K562 (cell line): ENCODE measurements around the gene GPN1. TPM values are rescaled to one million over a fixed set of nuclear protein-coding genes. Genes with fewer than 3 reads are reported as not detected.

Experiments
- ATAC-seq: fragments of 200-7000 bp; cut with Tn5 transposase; 3 replicates; pipeline ENCODE4 v1.9.1; 2020; ENCODE audit warnings: moderate library complexity
- BruUV-seq: library from RNA; stranded (reverse); fragments of 400-500 nt; replicated peaks from 2 replicates; lab custom pipeline; 2021; lab: Mats Ljungman, UMichigan
- CTCF ChIA-PET: fragments of 300-600 bp; formaldehyde crosslinking; extraction: SDS; loops from one replicate; lab custom pipeline; 2021; ENCODE audit warnings: low intra/inter-chr PET ratio; lab: Yijun Ruan, JAX
- POLR2A ChIA-PET: fragments of 300-600, 350-650 bp; sonication (Branson Sonifier 250); formaldehyde crosslinking; extraction: SDS; loops from one replicate; lab custom pipeline; 2021; ENCODE audit warnings: antibody characterized with exemption, inconsistent platforms; lab: Yijun Ruan, JAX
- DNase-seq, 4 experiments: peaks; one replicate each; pipeline versions ENCODE4 v3.0.0 to v3.0.0-alpha.2; 2011 to 2018; ENCODE audit warnings: low spot score in 3 of 4, mixed read lengths in 3 of 4; ENCODE audit errors: extremely low read depth in 1 of 4
- FAIRE-seq: peaks from 2 replicates; lab custom pipeline; 2011; peaks lifted over from hg19 to GRCh38; lab: Jason Lieb, UNC
- H2AFZ ChIP-seq: 2 replicates; pipeline ENCODE4 v1.6.0; 2011; ENCODE audit warnings: low read depth, low read length, control low read depth, inconsistent platforms
- H3K27ac ChIP-seq: fragments of 200-600 bp; 3 replicates; pipeline ENCODE4 v1.8.0; 2011; ENCODE audit warnings: low read depth, mild to moderate bottlenecking, control low read depth, inconsistent platforms, low read length, moderate library complexity, mixed read lengths; ENCODE audit errors: extremely low read depth
- H3K27me3 ChIP-seq, 2 experiments: fragments of 300-600 bp in 1 of 2; 2 replicates in 1 of 2; 3 replicates in 1 of 2; pipeline versions ENCODE4 v1.6.0 to v1.8.0; 2011; ENCODE audit warnings: inconsistent platforms in 2 of 2, low read length in 2 of 2, mild to moderate bottlenecking in 1 of 2, mixed read lengths in 1 of 2, moderate library complexity in 1 of 2; ENCODE audit not compliant: control insufficient read depth in 2 of 2, insufficient read depth in 2 of 2
- H3K36me3 ChIP-seq: fragments of 300-600 bp; 3 replicates; pipeline ENCODE4 v1.8.0; 2011; ENCODE audit warnings: mild to moderate bottlenecking, low read length, inconsistent platforms; ENCODE audit not compliant: control insufficient read depth, insufficient read depth
- H3K4me1 ChIP-seq, 2 experiments: fragments of 200-600 bp in 1 of 2; replicated peaks in 1 of 2; 2 replicates in 1 of 2; 3 replicates in 1 of 2; pipeline versions ENCODE4 v1.5.1 to v1.8.0; 2011; ENCODE audit warnings: inconsistent platforms in 2 of 2, low read length in 2 of 2, mild to moderate bottlenecking in 1 of 2, mixed read lengths in 1 of 2, moderate library complexity in 1 of 2; ENCODE audit not compliant: control insufficient read depth in 2 of 2, insufficient read depth in 2 of 2
- H3K4me2 ChIP-seq: 2 replicates; pipeline ENCODE4 v1.6.1; 2011; ENCODE audit warnings: low read length, control low read depth, inconsistent platforms, mixed read lengths; ENCODE audit not compliant: insufficient read depth
- H3K4me3 ChIP-seq: fragments of 200-600 bp; sonication (generic), shearing (Covaris generic); 2 replicates; pipeline ENCODE4 v1.5.1; 2016; ENCODE audit warnings: control low read depth, inconsistent platforms
- H3K79me2 ChIP-seq: fragments of 200-600 bp; 3 replicates; pipeline ENCODE4 v1.8.0; 2011; ENCODE audit warnings: low read length, inconsistent platforms; ENCODE audit not compliant: control insufficient read depth, insufficient read depth
- H3K9ac ChIP-seq, 2 experiments: 2 replicates each; pipeline versions ENCODE4 v1.6.0 to v1.6.1; 2011; ENCODE audit warnings: low read depth in 2 of 2, low read length in 2 of 2, control low read depth in 1 of 2, inconsistent platforms in 1 of 2, mild to moderate bottlenecking in 1 of 2, mixed read lengths in 1 of 2; ENCODE audit not compliant: insufficient read depth in 1 of 2
- H3K9me1 ChIP-seq: one replicate; pipeline ENCODE4 v1.6.0; 2011; ENCODE audit warnings: inconsistent platforms, mild to moderate bottlenecking, low read length, moderate library complexity; ENCODE audit not compliant: control insufficient read depth, insufficient read depth
- H3K9me3 ChIP-seq: replicated peaks from 2 replicates; pipeline ENCODE4 v1.5.1; 2011; ENCODE audit warnings: low read depth, low read length, inconsistent platforms; ENCODE audit not compliant: control insufficient read depth, insufficient read depth
- H4K20me1 ChIP-seq: replicated peaks from 2 replicates; pipeline ENCODE4 v1.6.1; 2011; ENCODE audit warnings: low read length, inconsistent platforms, mixed read lengths; ENCODE audit not compliant: control insufficient read depth, insufficient read depth
- CSDE1 ChIP-seq, 2 experiments: fragments of 450-650 bp; IDR thresholded peaks; 2 replicates each; pipeline ENCODE4 v1.6.1; 2016; ENCODE audit warnings: mild to moderate bottlenecking in 1 of 2
- ETS1 ChIP-seq: conservative IDR thresholded peaks from 2 replicates; pipeline ENCODE4 v1.6.1; 2011; ENCODE audit warnings: low read depth, mild to moderate bottlenecking, low read length; ENCODE audit not compliant: control insufficient read depth
- GTF2A2 ChIP-seq: IDR thresholded peaks from 2 replicates; pipeline ENCODE4 v1.6.1; 2016; ENCODE audit warnings: mild to moderate bottlenecking, missing genetic modification characterization, missing compliant biosample characterization
- GTF2F1 ChIP-seq: IDR thresholded peaks from 2 replicates; pipeline ENCODE4 v1.6.1; 2011; ENCODE audit warnings: low read depth, low read length, improper control_type of control experiment
- HDAC8 ChIP-seq: fragments of 450-650 bp; IDR thresholded peaks from 2 replicates; pipeline ENCODE4 v1.6.1; 2016; ENCODE audit warnings: mild to moderate bottlenecking, missing genetic modification characterization, moderate library complexity, missing compliant biosample characterization
- NFXL1 ChIP-seq: fragments of 450-650 bp; formaldehyde crosslinking; IDR thresholded peaks from 2 replicates; pipeline ENCODE4 v1.4.0; 2021; ENCODE audit warnings: mild to moderate bottlenecking
- PHF21A ChIP-seq: fragments of 450-650 bp; IDR thresholded peaks from 2 replicates; pipeline ENCODE4 v1.6.1; 2017; ENCODE audit warnings: low read depth, borderline replicate concordance
- POU5F1 ChIP-seq: fragments of 150-350 bp; IDR thresholded peaks from 2 replicates; pipeline ENCODE4 v1.6.1; 2014; ENCODE audit warnings: borderline replicate concordance, low read length, low read depth, mild to moderate bottlenecking; ENCODE audit not compliant: partially characterized antibody
- RFX1 ChIP-seq: fragments of 450-650 bp; IDR thresholded peaks from 2 replicates; pipeline ENCODE4 v1.6.1; 2016; ENCODE audit warnings: mild to moderate bottlenecking, moderate library complexity
- RFX5 ChIP-seq: IDR thresholded peaks from 2 replicates; pipeline ENCODE4 v1.6.1; 2011; ENCODE audit warnings: low read depth, mild to moderate bottlenecking, improper control_type of control experiment, low read length
- ZFP91 ChIP-seq: sonication (generic); formaldehyde crosslinking; IDR thresholded peaks from 2 replicates; pipeline ENCODE4 v1.8.0; 2022; ENCODE audit warnings: mild to moderate bottlenecking, missing genetic modification reagents
- ZNF436 ChIP-seq: fragments of 250-450, 450-650 bp; sonication (Bioruptor Pico); formaldehyde crosslinking; IDR thresholded peaks from 2 replicates; pipeline ENCODE4 v1.7.0; 2020; ENCODE audit warnings: mild to moderate bottlenecking
- ZNF766 ChIP-seq: fragments of 200-800 bp; sonication (Bioruptor generic); conservative IDR thresholded peaks from 2 replicates; pipeline ENCODE4 v1.6.1; 2016; ENCODE audit warnings: missing genetic modification characterization, missing compliant biosample characterization
- WGBS: fragments of 100-300 bp; shearing (Covaris generic); methylation state at CpG from one replicate; pipeline ENCODE4 v1.1.6; 2016; ENCODE audit warnings: low coverage, mixed read lengths; ENCODE audit not compliant: insufficient coverage; ENCODE audit errors: missing lambda C conversion rate; 5-methylcytosine and 5-hydroxymethylcytosine counted together
- in situ Hi-C: fragments of 300-500 bp; cut with MboI; formaldehyde crosslinking; loops from 4 replicates; pipeline ENCODE4 v1.15.0; 2018; ENCODE audit warnings: inconsistent platforms, mixed read lengths
- intact Hi-C: fragments of 100-400 bp; cut with micrococcal nuclease; formaldehyde crosslinking; loops from 2 replicates; pipeline ENCODE4 v1.14.2; 2022
- polyA plus RNA-seq, 8 experiments: library from polyadenylated mRNA; depleted of rRNA in 4 of 8; stranded (reverse) in 5 of 8; unstranded in 3 of 8; fragments of >200 nt; fragmentation: Nextera tagmentation in 2 of 8; fragmentation: Illumina TruSeq in 1 of 8; extraction: Ambion mirVana in 2 of 8; extraction: Trizol in 1 of 8; gene quantifications; 2 replicates each; pipeline versions ENCODE4 v1.2.1 to v1.2.3, GENCODE V29; 2011 to 2014; ENCODE audit warnings: inconsistent platforms in 1 of 8, missing spikeins in 1 of 8
- total RNA-seq, 7 experiments: library from RNA; depleted of rRNA in 6 of 7; stranded (reverse); fragments of >200 nt in 6 of 7; fragmentation: Illumina TruSeq in 2 of 7; extraction: Trizol in 2 of 7; gene quantifications; 2 replicates each; pipeline versions ENCODE4 v1.2.1 to v1.2.3, GENCODE V29; 2011 to 2021; ENCODE audit warnings: low replicate concordance in 1 of 7

Gene GPN1
- total and polyA plus RNA-seq, 9 of the 15 experiments (the other 6 are each of a cell fraction or from before 2014, with no cell fraction given): 23.4 to 171 (median 48.2) TPM

DNA sequence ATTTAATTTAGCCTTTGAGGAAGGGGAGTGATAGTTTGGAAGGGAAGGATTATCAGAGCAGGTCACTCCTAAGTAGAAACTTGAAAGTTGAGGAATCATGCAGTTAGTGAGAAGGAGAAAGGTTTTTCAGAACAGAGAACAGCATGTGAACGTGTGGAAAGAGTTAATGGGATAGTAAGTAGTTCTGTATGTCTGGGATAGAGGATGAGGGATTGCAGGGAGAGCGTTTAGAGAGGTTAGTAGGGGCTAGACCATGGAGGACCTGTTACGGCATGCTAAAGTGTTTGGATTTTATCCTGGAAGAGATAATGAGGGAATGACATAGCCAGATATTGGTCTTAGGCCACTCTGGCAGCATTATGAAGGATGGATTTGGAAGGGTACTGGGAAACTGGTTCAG is 44.3 kb upstream of the GPN1 start:
- ChIA-PET CTCF (no interaction called here), POLR2A (interaction anchor here (0.6 to 2.8 kb wide), 6 partner anchors 10 to 175 kb away, joined by 3 to 12 read pairs (median 4); partner anchors contain the start of gene PPM1G)
- FAIRE-seq (peak; percentile 71), DNase-seq (peak in 1 of 4 experiments; percentile 14), ATAC-seq (no peak; the same call in 2 of the 3 replicates)
- peak overlapping the region; percentile 83 for H3K27ac ChIP-seq
- peaks cover 10% of the 10 kb centered on the region; the same call in 1 of the 2 replicates for H4K20me1 ChIP-seq
- peaks cover 3% of the 10 kb centered on the region; the same call in 1 of the 3 replicates for H3K36me3 ChIP-seq
- 0% methylated on average over 3 of the region's 3 CpGs for WGBS
- 0 out of 2 replicates have a peak overlapping the region, but pooled peaks have one; percentile 6 for H2AFZ ChIP-seq
- in situ Hi-C loops: no loop called here
- no peaks in the 10 kb centered on the region for H3K27me3 ChIP-seq
- H3K9ac ChIP-seq: peak overlapping the region; percentile 21 to 90; a peak in 3 of 4 replicates
- H3K79me2 ChIP-seq: peaks cover 68% of the 10 kb centered on the region
- intact Hi-C loops: loop anchor here (2.0 to 5.0 kb wide), 4 partner anchors 47 to 177 kb away; partner anchors contain the start of genes IFT172, NRBP1 and PPM1G
- BruUV-seq: no TSS peak
- peaks cover 13 to 37% of the 10 kb centered on the region in 2 experiments for H3K4me1 ChIP-seq
- H3K4me3 ChIP-seq: peak overlapping the region; percentile 54
- H3K9me3 ChIP-seq: no peaks in the 10 kb centered on the region
- H3K4me2 ChIP-seq: peak overlapping the region; percentile 87
- no peaks in the 10 kb centered on the region for H3K9me1 ChIP-seq
- TF ChIP-seq ZNF766 (CRISPR knock-in tag) (no peak), POU5F1 (no peak), RFX1 (no peak), NFXL1 (CRISPR knock-in tag) (no peak), CSDE1 (IDR thresholded peaks at IDR 0.05) (no peak), PHF21A (no peak), GTF2F1 (no peak), GTF2A2 (tag) (no peak), ZNF436 (CRISPR knock-in tag) (no peak), ZFP91 (CRISPR knock-in tag) (no peak), RFX5 (no peak), HDAC8 (tag) (no peak), ETS1 (no peak)
